Gastrocnemius medialis (tissue), 4 donors: ENCODE measurements around the gene PHACTR3.

ENCODE experiments used
- CTCF ChIP-seq, 5 experiments: fragments of 450-650 bp in 3 of 5; fragments of 200-600 bp in 2 of 5; sonication (generic) in 2 of 5; IDR thresholded peaks in 4 of 5; conservative IDR thresholded peaks in 1 of 5; 1 replicate in 4 of 5; 2 replicates in 1 of 5; pipeline ENCODE4 v1.5.1; 2016 to 2019; ENCODE audit warnings: antibody characterized with exemption in 5 of 5, mild to moderate bottlenecking in 3 of 5, moderate library complexity in 3 of 5
- POLR2A ChIP-seq, 2 donors: fragments of 450-650 bp; IDR thresholded peaks; one replicate each; pipeline ENCODE4 v1.6.1; 2017; ENCODE audit warnings: antibody characterized with exemption in 2 of 2, mild to moderate bottlenecking in 2 of 2, moderate library complexity in 2 of 2

- TF ChIP-seq CTCF (IDR thresholded peaks at IDR 0.05 in 4 of 5, conservative IDR thresholded peaks at IDR 0.05 in 1 of 5): no peak
- no peak for TF ChIP-seq POLR2A (IDR thresholded peaks at IDR 0.05)
These were observed 117.0 kb downstream of the PHACTR3 start for GRCh38 chr20:59721386-59721785.
